Activated naive CD4-positive, alpha-beta T cell treated with Interleukin-2 at 50 U/mL for 16 hours (primary cell): ENCODE measurements around the gene WASF2.
A peak's percentile ranks its signal among the peaks of the same experiment; 100 is the strongest.
"Not testable (repeated sequence)": the region's sequence is repeated elsewhere in the genome, so short reads cannot be mapped to it uniquely, and the experiment has no call there.

Source experiments
- DNase-seq: peaks from one replicate; pipeline ENCODE4 v3.0.0-alpha.2; 2020

WASF2 gene

GRCh38 chr1:27447399-27447798 is 42.6 kb downstream of the WASF2 start:
- no peak for DNase-seq

GRCh38 chr1:27446496-27447020 is 43.4 kb downstream of the WASF2 start:
- DNase-seq, result no peak

- DNase-seq, result no peak
Measured at GRCh38 chr1:27445177-27445936, 44.6 kb downstream of the WASF2 start.

GRCh38 chr1:27444632-27445031 is 45.3 kb downstream of the WASF2 start:
- DNase-seq, result no peak

- DNase-seq, result no peak
Measured at GRCh38 chr1:27439150-27439549, 50.8 kb downstream of the WASF2 start.

GRCh38 chr1:27438621-27439061 is 51.3 kb downstream of the WASF2 start:
- DNase-seq, result no peak

GRCh38 chr1:27436204-27437159 is 53.5 kb downstream of the WASF2 start:
- no peak for DNase-seq

GRCh38 chr1:27435566-27436203 is 54.3 kb downstream of the WASF2 start:
- DNase-seq, result no peak

GRCh38 chr1:27433706-27434105 is 56.3 kb downstream of the WASF2 start:
- DNase-seq, result no peak

- not testable (repeated sequence) for DNase-seq
Measured at GRCh38 chr1:27432725-27433124, 57.2 kb downstream of the WASF2 start.

GRCh38 chr1:27431601-27431940 is 58.4 kb downstream of the WASF2 start:
- no peak for DNase-seq

GRCh38 chr1:27430903-27431600 is 58.9 kb downstream of the WASF2 start:
- DNase-seq, result no peak

GRCh38 chr1:27429029-27429425 is 60.9 kb downstream of the WASF2 start:
- DNase-seq, result no peak

- peak; percentile 32 for DNase-seq
Measured at GRCh38 chr1:27428316-27429028, 61.5 kb downstream of the WASF2 start.

- DNase-seq, result no peak
Measured at GRCh38 chr1:27427816-27428315, 62.1 kb downstream of the WASF2 start.

GRCh38 chr1:27427329-27427728 is 62.6 kb downstream of the WASF2 start:
- DNase-seq, result no peak

- DNase-seq, result no peak
Measured at GRCh38 chr1:27423709-27424108, 66.3 kb downstream of the WASF2 start.

GRCh38 chr1:27418326-27419185 is 71.4 kb downstream of the WASF2 start:
- DNase-seq, result peak; percentile 75

GRCh38 chr1:27417713-27418112 is 72.3 kb downstream of the WASF2 start:
- DNase-seq, result no peak

- DNase-seq, result peak; percentile 55
Measured at GRCh38 chr1:27416387-27417111, 73.4 kb downstream of the WASF2 start.
